Lower lobe of right lung (tissue), 2 donors: Measurements from ENCODE around the gene GRM7. TPM values are rescaled to one million over a fixed set of nuclear protein-coding genes. Genes with fewer than 3 reads are reported as not detected.

Source experiments
- ATAC-seq, 2 donors: fragments of 200-7000 bp; cut with Tn5 transposase; one replicate each; pipeline ENCODE4 v1.9.1; 2020 to 2022; ENCODE audit warnings: mild to moderate bottlenecking in 2 of 2, moderate library complexity in 2 of 2
- DNase-seq: peaks from one replicate; pipeline ENCODE4 v3.0.0-alpha.2; 2020
- H3K27ac ChIP-seq: fragments of 200-600 bp; one replicate; pipeline ENCODE4 v1.8.0; 2022
- H3K27me3 ChIP-seq: fragments of 200-600 bp; one replicate; pipeline ENCODE4 v1.8.0; 2022; ENCODE audit warnings: low read depth
- H3K36me3 ChIP-seq: fragments of 200-600 bp; one replicate; pipeline ENCODE4 v1.8.0; 2022; ENCODE audit warnings: mild to moderate bottlenecking
- H3K4me1 ChIP-seq: fragments of 200-600 bp; one replicate; pipeline ENCODE4 v1.8.0; 2022
- H3K4me3 ChIP-seq: fragments of 200-600 bp; one replicate; pipeline ENCODE4 v1.8.0; 2022; ENCODE audit warnings: mild to moderate bottlenecking
- H3K9me3 ChIP-seq: fragments of 200-600 bp; one replicate; pipeline ENCODE4 v1.8.0; 2022
- intact Hi-C: fragments of 100-400 bp; cut with DNase I; formaldehyde crosslinking; loops from one replicate; pipeline ENCODE4 v1.11.0; 2022
- total RNA-seq: library from RNA; stranded (reverse); fragmentation: NEBNext Ultra II Directional; extraction: Animal tissue kit (Norgen Biotek cat#: 25700); gene quantifications from one replicate; pipeline ENCODE4 v1.2.1, GENCODE V29; 2021
- TF ChIP-seq, protein P1 (sequence below): fragments of 200-600 bp; IDR thresholded peaks from one replicate; pipeline ENCODE4 v1.8.0; 2022; ENCODE audit warnings: antibody characterized with exemption, mild to moderate bottlenecking
- donor health status: DM: no; HTN: yes; CAD: no; lungs with severe emphysema.

GRM7 gene
- total RNA-seq, 1 donor from 2014 or later = 0.86 TPM

DNA sequence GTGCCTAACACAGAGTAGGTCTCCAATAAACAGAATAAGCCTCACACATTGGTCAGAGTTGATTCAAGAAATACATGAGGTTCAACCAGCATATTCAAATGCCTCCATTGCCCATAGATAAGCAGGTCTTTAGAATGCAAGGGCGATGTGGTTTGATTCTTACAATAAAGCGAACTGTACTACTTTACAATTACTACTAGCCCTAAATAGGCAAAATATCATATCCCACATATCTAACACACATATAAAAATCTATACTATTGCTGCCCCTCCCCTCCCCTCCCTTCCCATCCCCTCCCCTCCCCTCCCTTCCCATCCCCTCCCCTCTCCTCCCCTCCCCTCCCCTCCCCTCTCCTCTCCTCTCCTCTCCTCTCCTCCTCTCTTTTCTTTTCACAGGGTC lies 6.7 kb upstream of the GRM7 start:
- intact Hi-C loops = no loop called here

DNA sequence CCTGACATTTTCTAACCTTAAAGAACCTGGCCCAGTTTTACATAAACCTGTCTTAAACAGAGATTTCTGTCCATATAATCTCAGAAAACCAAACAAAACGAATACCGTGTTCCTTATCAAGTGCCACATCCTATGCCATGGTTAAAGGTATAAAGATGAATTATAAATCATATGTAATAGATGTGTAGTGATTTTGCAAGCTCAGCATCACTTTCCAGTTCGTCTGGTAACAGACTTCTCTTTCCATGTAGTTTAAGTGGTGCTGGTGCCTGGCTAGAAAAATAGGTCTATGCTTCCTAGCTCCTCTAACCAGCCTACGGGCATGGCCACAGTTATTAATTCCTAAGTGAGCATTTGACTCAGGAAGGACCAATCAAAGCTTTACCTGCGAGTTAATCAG lies 3.4 kb upstream of the GRM7 start:
- no peak for ATAC-seq
- Histone ChIP-seq H3K9me3 (no peaks in the 10 kb centered on the region), H3K27me3 (peaks cover 27% of the 10 kb centered on the region), H3K4me1 (no peaks in the 10 kb centered on the region), H3K36me3 (no peaks in the 10 kb centered on the region), H3K4me3 (no peak overlapping the region), H3K27ac (no peak overlapping the region)
- TF ChIP-seq, protein P1, sequence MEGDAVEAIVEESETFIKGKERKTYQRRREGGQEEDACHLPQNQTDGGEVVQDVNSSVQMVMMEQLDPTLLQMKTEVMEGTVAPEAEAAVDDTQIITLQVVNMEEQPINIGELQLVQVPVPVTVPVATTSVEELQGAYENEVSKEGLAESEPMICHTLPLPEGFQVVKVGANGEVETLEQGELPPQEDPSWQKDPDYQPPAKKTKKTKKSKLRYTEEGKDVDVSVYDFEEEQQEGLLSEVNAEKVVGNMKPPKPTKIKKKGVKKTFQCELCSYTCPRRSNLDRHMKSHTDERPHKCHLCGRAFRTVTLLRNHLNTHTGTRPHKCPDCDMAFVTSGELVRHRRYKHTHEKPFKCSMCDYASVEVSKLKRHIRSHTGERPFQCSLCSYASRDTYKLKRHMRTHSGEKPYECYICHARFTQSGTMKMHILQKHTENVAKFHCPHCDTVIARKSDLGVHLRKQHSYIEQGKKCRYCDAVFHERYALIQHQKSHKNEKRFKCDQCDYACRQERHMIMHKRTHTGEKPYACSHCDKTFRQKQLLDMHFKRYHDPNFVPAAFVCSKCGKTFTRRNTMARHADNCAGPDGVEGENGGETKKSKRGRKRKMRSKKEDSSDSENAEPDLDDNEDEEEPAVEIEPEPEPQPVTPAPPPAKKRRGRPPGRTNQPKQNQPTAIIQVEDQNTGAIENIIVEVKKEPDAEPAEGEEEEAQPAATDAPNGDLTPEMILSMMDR = no peak
- DNase-seq = no peak
- intact Hi-C loops = no loop called here

More for the DNA sequence above, 6.7 kb upstream of the GRM7 start:
- Histone ChIP-seq H3K9me3 (no peaks in the 10 kb centered on the region), H3K27ac (no peak overlapping the region), H3K4me3 (no peak overlapping the region), H3K4me1 (no peaks in the 10 kb centered on the region), H3K27me3 (no peaks in the 10 kb centered on the region), H3K36me3 (no peaks in the 10 kb centered on the region)
- ATAC-seq (no peak), DNase-seq (no peak)
- TF ChIP-seq, protein P1 = no peak

DNA sequence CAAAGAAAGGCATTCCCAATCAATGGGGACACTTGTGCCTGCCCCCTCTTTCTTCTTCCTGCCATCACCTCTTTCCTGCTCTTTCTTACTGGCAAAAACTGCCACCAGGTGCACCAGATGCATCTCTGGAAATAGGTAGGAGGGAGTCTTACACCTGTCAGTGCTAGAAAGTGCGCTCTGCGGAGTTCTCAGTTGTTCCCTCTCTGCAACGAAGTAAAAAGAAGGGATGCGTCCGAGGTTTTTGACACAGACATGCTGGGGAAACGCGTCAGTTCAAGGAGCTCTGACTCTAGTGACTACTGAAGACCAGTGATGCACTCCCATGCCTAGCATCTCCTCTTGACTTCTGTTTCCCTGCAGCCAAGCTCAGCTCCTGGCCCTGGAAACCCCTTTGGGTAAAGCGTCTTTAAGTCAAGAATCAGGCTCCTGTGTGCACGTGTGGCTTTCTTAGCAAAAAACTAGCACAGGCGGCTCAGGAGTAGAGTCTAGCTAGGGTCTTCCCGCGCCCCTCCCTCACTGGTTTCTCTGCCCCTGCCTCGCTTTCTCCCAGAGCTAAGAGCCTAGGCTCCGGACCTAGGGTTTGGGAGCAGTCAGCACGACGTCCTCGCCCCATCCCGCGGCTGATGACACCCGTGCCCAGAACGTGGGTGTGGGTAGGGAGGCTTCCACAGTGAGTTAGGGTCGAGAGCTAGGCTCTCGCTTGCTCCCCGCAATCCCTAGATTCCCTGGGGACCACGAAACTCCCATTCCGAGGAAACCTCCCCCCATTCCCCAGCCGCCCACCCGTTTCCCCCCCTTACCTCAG lies 564 bp upstream of the GRM7 start:
- DNase-seq = no peak
- Histone ChIP-seq H3K4me1 (no peaks in the 10 kb centered on the region), H3K4me3 (no peak overlapping the region), H3K27ac (no peak overlapping the region), H3K27me3 (peaks cover 36% of the 10 kb centered on the region), H3K36me3 (no peaks in the 10 kb centered on the region), H3K9me3 (no peaks in the 10 kb centered on the region)
- no peak for ATAC-seq
- TF ChIP-seq, protein P1 = no peak
- intact Hi-C loops = no loop called here

DNA sequence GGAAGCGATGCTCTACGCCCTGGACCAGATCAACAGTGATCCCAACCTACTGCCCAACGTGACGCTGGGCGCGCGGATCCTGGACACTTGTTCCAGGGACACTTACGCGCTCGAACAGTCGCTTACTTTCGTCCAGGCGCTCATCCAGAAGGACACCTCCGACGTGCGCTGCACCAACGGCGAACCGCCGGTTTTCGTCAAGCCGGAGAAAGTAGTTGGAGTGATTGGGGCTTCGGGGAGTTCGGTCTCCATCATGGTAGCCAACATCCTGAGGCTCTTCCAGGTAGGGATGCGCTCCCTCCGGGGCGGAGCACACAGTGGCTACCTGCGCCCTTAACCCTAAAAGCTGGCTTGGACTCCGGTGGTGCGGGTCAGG lies 698 bp downstream of the GRM7 start:
- ATAC-seq = peak; percentile 10 to 21
- DNase-seq = no peak

DNA sequence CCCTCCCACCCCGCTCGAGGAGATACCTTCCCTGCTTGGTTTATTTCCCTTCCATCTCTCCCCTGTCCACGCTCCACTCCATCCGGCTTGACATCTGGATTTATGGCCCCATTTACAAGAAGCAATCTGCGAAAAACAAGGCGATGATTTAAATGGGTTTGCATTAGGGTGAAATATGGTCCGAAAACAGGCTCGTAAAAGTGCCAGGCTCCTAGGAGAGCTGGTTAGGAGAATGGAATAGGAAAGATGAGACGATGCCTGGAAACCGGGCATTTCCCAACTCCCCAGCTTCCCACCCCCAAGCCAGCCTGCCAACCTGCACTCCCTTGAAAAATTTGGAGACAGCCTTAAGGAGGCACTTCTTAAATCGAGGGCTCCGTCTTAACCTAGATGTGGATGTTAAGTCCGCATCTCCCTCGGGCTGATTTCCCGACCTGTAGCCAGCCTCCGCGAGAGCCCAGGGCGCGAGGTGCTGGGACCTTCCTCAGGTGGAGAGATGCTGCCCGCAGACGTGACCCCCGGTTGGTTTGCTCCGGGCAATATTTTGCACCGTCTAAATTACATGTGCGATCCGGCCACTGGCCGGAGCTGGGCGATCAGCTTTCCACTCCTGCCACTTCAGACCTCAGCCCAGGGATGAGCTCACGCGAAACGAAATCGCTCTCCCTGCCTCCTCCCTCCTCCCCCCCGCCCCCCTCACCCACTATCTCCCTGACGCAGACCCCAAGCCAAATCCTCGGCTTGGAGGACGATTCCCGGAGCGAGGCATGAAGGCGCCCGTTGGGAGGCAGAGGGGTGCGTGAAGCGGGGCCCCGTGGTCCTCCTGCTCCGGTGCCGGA lies 1.3 kb downstream of the GRM7 start:
- intact Hi-C loops = no loop called here
- TF ChIP-seq, protein P1 = no peak
- Histone ChIP-seq H3K4me3 (no peak overlapping the region), H3K27ac (no peak overlapping the region), H3K4me1 (no peaks in the 10 kb centered on the region), H3K36me3 (no peaks in the 10 kb centered on the region), H3K27me3 (peaks cover 36% of the 10 kb centered on the region), H3K9me3 (no peaks in the 10 kb centered on the region)
- DNase-seq (no peak), ATAC-seq (no peak)

More for the DNA sequence above, 698 bp downstream of the GRM7 start:
- Histone ChIP-seq H3K27me3 (peaks cover 36% of the 10 kb centered on the region), H3K36me3 (no peaks in the 10 kb centered on the region), H3K27ac (no peak overlapping the region), H3K4me1 (no peaks in the 10 kb centered on the region), H3K4me3 (no peak overlapping the region), H3K9me3 (no peaks in the 10 kb centered on the region)
- intact Hi-C loops = no loop called here
- TF ChIP-seq, protein P1 = no peak
